Trophoblast cell (in vitro differentiated cells and primary cell): ENCODE results near the gene NPC1.

Experiments
- DNase-seq, 2 donors: peaks; one replicate each; pipeline ENCODE4 v3.0.0-alpha.2; 2016
- H2AFZ ChIP-seq: 2 replicates; pipeline ENCODE4 v1.6.1; 2013; ENCODE audit warnings: low read length, moderate library complexity, mild to moderate bottlenecking; ENCODE audit not compliant: insufficient read depth, poor library complexity
- H2AK5ac ChIP-seq: 2 replicates; pipeline ENCODE4 v1.6.1; 2013; ENCODE audit warnings: mild to moderate bottlenecking, low read length
- H2BK120ac ChIP-seq: 2 replicates; pipeline ENCODE4 v1.6.1; 2013; ENCODE audit warnings: low read length, mild to moderate bottlenecking, moderate library complexity; ENCODE audit not compliant: insufficient read depth, poor library complexity
- H2BK12ac ChIP-seq: 2 replicates; pipeline ENCODE4 v1.6.1; 2013; ENCODE audit warnings: mild to moderate bottlenecking, low read length, moderate library complexity
- H2BK5ac ChIP-seq: 2 replicates; pipeline ENCODE4 v1.6.1; 2013; ENCODE audit warnings: low read length, low read depth, moderate library complexity, mild to moderate bottlenecking; ENCODE audit not compliant: poor library complexity
- H3K14ac ChIP-seq: 2 replicates; pipeline ENCODE4 v1.6.1; 2013; ENCODE audit warnings: mild to moderate bottlenecking, low read length
- H3K18ac ChIP-seq: 2 replicates; pipeline ENCODE4 v1.6.1; 2013; ENCODE audit warnings: mild to moderate bottlenecking, low read length
- H3K23ac ChIP-seq: 2 replicates; pipeline ENCODE4 v1.6.1; 2013; ENCODE audit warnings: low read length
- H3K27ac ChIP-seq: 2 replicates; pipeline ENCODE4 v1.5.1; 2013; ENCODE audit warnings: low read depth, mild to moderate bottlenecking, inconsistent platforms, low read length, moderate library complexity
- H3K27me3 ChIP-seq: 2 replicates; pipeline ENCODE4 v1.6.1; 2013; ENCODE audit warnings: inconsistent platforms, mild to moderate bottlenecking, low read length, moderate library complexity; ENCODE audit not compliant: insufficient read depth
- H3K36me3 ChIP-seq, 2 experiments: 1 replicate in 1 of 2; 2 replicates in 1 of 2; pipeline ENCODE4 v1.6.1; 2013; ENCODE audit warnings: low read length in 2 of 2, mild to moderate bottlenecking in 2 of 2, moderate library complexity in 1 of 2; ENCODE audit not compliant: insufficient read depth in 2 of 2, control insufficient read depth in 1 of 2
- H3K4ac ChIP-seq: 2 replicates; pipeline ENCODE4 v1.6.1; 2013; ENCODE audit warnings: low read depth, mild to moderate bottlenecking, low read length, moderate library complexity
- H3K4me1 ChIP-seq, 2 experiments: 1 replicate in 1 of 2; 2 replicates in 1 of 2; pipeline ENCODE4 v1.6.1; 2013; ENCODE audit warnings: low read length in 2 of 2, mild to moderate bottlenecking in 2 of 2, moderate library complexity in 1 of 2; ENCODE audit not compliant: insufficient read depth in 2 of 2, control insufficient read depth in 1 of 2
- H3K4me2 ChIP-seq: 2 replicates; pipeline ENCODE4 v1.6.1; 2013; ENCODE audit warnings: inconsistent platforms, mild to moderate bottlenecking, low read length, moderate library complexity
- H3K4me3 ChIP-seq: 2 replicates; pipeline ENCODE4 v1.5.1; 2013; ENCODE audit warnings: mild to moderate bottlenecking, low read depth, low read length, inconsistent platforms
- H3K79me1 ChIP-seq: one replicate; pipeline ENCODE4 v1.6.1; 2013; ENCODE audit warnings: low read length
- H3K79me2 ChIP-seq: 2 replicates; pipeline ENCODE4 v1.6.1; 2013; ENCODE audit warnings: low read length, mild to moderate bottlenecking; ENCODE audit not compliant: control insufficient read depth, insufficient read depth, poor library complexity
- H3K9ac ChIP-seq: 2 replicates; pipeline ENCODE4 v1.6.1; 2013; ENCODE audit warnings: mild to moderate bottlenecking, low read length
- H3K9me3 ChIP-seq: 2 replicates; pipeline ENCODE4 v1.6.1; 2013; ENCODE audit warnings: low read depth, mild to moderate bottlenecking, control low read depth, inconsistent platforms, low read length; ENCODE audit not compliant: insufficient read depth
- H4K12ac ChIP-seq: 2 replicates; pipeline ENCODE4 v1.6.1; 2013; ENCODE audit warnings: low read depth, mild to moderate bottlenecking, low read length, moderate library complexity
- H4K8ac ChIP-seq: 2 replicates; pipeline ENCODE4 v1.6.1; 2013; ENCODE audit warnings: low read depth, mild to moderate bottlenecking, low read length, moderate library complexity
- H4K91ac ChIP-seq: one replicate; pipeline ENCODE4 v1.6.1; 2013; ENCODE audit warnings: low read depth, mild to moderate bottlenecking, low read length, moderate library complexity
- WGBS: extraction: QIAGEN DNeasy Blood & Tissue Kit; methylation state at CpG from one replicate; pipeline ENCODE4 v1.1.7; 2013; ENCODE audit warnings: missing lambda C conversion rate; ENCODE audit not compliant: insufficient read length, insufficient coverage; ENCODE audit errors: extremely low coverage; 5-methylcytosine and 5-hydroxymethylcytosine counted together

Gene NPC1

DNA sequence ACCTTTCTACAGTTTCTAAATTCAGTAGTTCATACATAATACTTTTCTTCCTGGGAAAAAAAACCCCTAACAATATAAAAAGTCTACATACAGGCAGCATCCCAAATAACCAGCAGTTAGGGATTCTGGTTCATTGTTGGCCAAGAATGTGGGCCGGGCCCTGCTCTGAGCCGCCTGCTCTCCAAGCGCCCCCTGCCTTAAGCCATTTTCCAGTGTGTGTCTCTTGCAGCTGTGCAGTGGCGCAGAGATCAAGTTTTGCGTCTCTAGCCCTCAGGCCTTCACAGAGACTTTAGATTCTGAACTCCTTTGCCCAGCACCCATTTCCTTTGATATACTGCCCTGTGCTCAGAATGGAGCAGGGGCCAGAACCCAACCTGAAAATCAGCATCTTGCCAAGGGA lies 50.1 kb downstream of the NPC1 start:
- Histone ChIP-seq H3K4me2 (no peak overlapping the region), H3K4ac (no peak overlapping the region), H4K91ac (no peak overlapping the region), H3K18ac (no peak overlapping the region), H4K8ac (no peak overlapping the region), H3K23ac (no peak overlapping the region), H4K12ac (no peak overlapping the region), H3K79me1 (peaks cover under 1% of the 10 kb centered on the region), H2BK120ac (no peak overlapping the region), H3K27me3 (no peaks in the 10 kb centered on the region), H2AK5ac (no peak overlapping the region), H3K79me2 (no peaks in the 10 kb centered on the region), H3K27ac (no peak overlapping the region), H3K4me3 (no peak overlapping the region), H3K9ac (no peak overlapping the region), H3K36me3 (peaks cover 55 to 71% of the 10 kb centered on the region in 2 experiments), H2AFZ (no peak overlapping the region), H2BK5ac (no peak overlapping the region), H3K4me1 (peaks cover 12 to 23% of the 10 kb centered on the region in 2 experiments), H3K14ac (no peak overlapping the region), H3K9me3 (no peaks in the 10 kb centered on the region), H2BK12ac (no peak overlapping the region)
- WGBS: no CpG with 5 or more reads among the region's 5 CpGs
- peak in 1 of 2 donors; percentile 56 for DNase-seq

DNA sequence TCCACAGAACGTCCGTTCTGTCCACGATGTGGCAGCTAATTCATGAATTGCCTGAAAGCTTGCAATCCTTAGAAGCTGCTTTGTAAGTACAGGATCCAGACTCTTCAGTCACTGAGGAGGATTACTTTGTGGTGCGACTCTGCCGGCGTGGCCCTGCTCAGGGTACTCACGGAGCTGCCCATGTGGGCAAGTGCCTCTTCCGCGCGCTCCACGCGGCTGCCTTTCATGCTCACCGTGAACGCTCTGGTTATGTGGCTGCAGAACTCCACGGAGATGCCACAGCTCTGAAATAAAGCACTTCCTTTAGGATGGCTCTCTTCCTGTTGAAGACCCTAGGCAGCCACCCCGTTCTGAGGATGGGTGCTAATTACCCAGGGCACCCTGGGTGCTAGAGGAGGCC lies 52.0 kb downstream of the NPC1 start:
- WGBS: no CpG with 5 or more reads among the region's 16 CpGs
- Histone ChIP-seq H3K27me3 (no peaks in the 10 kb centered on the region), H2BK12ac (no peak overlapping the region), H3K9me3 (no peaks in the 10 kb centered on the region), H2AK5ac (no peak overlapping the region), H3K27ac (no peak overlapping the region), H4K12ac (no peak overlapping the region), H3K36me3 (peaks cover 54 to 72% of the 10 kb centered on the region in 2 experiments), H4K8ac (no peak overlapping the region), H3K79me1 (peaks cover under 1% of the 10 kb centered on the region), H2BK5ac (no peak overlapping the region), H2AFZ (no peak overlapping the region), H3K18ac (no peak overlapping the region), H3K4ac (no peak overlapping the region), H3K4me3 (no peak overlapping the region), H3K14ac (no peak overlapping the region), H3K23ac (no peak overlapping the region), H3K9ac (no peak overlapping the region), H3K79me2 (no peaks in the 10 kb centered on the region), H3K4me2 (no peak overlapping the region), H2BK120ac (no peak overlapping the region), H3K4me1 (peaks cover 9 to 21% of the 10 kb centered on the region in 2 experiments), H4K91ac (no peak overlapping the region)
- DNase-seq: no peak

DNA sequence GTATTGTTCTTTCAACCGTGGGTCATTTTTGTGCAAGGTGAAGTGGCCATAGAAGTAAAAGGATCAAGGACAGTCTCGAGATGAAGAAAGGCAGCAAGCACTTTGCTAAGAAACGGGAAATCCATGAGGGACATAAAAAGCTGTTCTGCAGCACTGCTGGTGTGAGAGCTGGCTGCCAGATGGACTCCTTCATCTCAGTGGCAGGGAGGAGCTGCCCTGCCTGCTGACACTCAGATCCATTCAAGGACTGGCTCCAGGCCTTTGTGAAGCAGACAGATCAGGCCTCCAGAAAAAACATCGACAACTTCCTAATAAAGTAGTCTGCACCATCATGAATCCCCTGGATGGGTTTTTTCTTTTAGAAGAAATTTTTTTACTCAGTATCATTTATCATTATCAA lies 53.5 kb downstream of the NPC1 start:
- WGBS: no CpG with 5 or more reads among the region's 4 CpGs
- Histone ChIP-seq H3K27me3 (no peaks in the 10 kb centered on the region), H3K4me2 (no peak overlapping the region), H3K79me1 (peaks cover 7% of the 10 kb centered on the region), H2AK5ac (no peak overlapping the region), H3K4ac (no peak overlapping the region), H3K14ac (no peak overlapping the region), H3K27ac (no peak overlapping the region), H2AFZ (no peak overlapping the region), H3K23ac (no peak overlapping the region), H2BK12ac (no peak overlapping the region), H3K9me3 (no peaks in the 10 kb centered on the region), H3K79me2 (no peaks in the 10 kb centered on the region), H3K18ac (no peak overlapping the region), H4K8ac (no peak overlapping the region), H3K4me1 (peaks cover 14 to 24% of the 10 kb centered on the region in 2 experiments), H4K91ac (no peak overlapping the region), H2BK5ac (no peak overlapping the region), H3K9ac (no peak overlapping the region), H4K12ac (no peak overlapping the region), H2BK120ac (no peak overlapping the region), H3K4me3 (no peak overlapping the region), H3K36me3 (peaks cover 53 to 68% of the 10 kb centered on the region in 2 experiments)
- DNase-seq: no peak

DNA sequence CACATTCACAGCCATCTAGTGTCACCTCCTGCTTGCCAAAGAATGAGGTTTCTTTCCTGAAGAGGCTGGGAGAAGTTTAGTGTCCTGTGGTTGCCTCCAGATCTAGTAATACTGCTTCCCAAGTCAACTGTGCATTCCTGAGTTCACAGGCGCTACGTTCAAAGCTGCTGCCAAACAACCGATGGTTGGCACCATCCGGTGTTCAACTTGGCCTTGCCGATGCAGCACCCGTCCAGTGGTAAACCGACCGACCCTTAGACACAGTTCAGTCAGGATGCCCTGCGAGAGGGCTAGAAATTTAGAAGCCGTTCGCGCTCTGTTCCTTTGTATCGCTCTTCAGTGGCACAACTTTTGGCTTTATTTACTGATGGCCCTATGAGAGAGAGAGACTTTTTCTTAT lies 54.4 kb downstream of the NPC1 start:
- H3K4me2 ChIP-seq: no peak overlapping the region
- H3K14ac ChIP-seq: no peak overlapping the region
- DNase-seq: no peak
- no peak overlapping the region for H2AFZ ChIP-seq
- no peak overlapping the region for H4K91ac ChIP-seq
- no peak overlapping the region for H4K12ac ChIP-seq
- H3K9me3 ChIP-seq: no peaks in the 10 kb centered on the region
- no CpG with 5 or more reads among the region's 13 CpGs for WGBS
- H3K79me2 ChIP-seq: no peaks in the 10 kb centered on the region
- H3K27me3 ChIP-seq: no peaks in the 10 kb centered on the region
- no peak overlapping the region for H3K18ac ChIP-seq
- no peak overlapping the region for H3K4ac ChIP-seq
- H3K4me1 ChIP-seq: peaks cover 14 to 20% of the 10 kb centered on the region in 2 experiments
- peaks cover 7% of the 10 kb centered on the region for H3K79me1 ChIP-seq
- H2BK120ac ChIP-seq: no peak overlapping the region
- H3K9ac ChIP-seq: no peak overlapping the region
- peaks cover 48 to 66% of the 10 kb centered on the region in 2 experiments for H3K36me3 ChIP-seq
- H4K8ac ChIP-seq: no peak overlapping the region
- no peak overlapping the region for H3K23ac ChIP-seq
- no peak overlapping the region for H2BK12ac ChIP-seq
- no peak overlapping the region for H3K4me3 ChIP-seq
- no peak overlapping the region for H2AK5ac ChIP-seq
- H2BK5ac ChIP-seq: no peak overlapping the region
- H3K27ac ChIP-seq: no peak overlapping the region
